Endothelial cell (in vitro differentiated cells): Measurements from ENCODE around the gene ZDHHC19. TPM values are rescaled to one million over a fixed set of nuclear protein-coding genes. Genes with fewer than 3 reads are reported as not detected.

ENCODE experiments used
- DNase-seq: peaks from one replicate; pipeline ENCODE4 v3.0.0; 2021; ENCODE audit warnings: low spot score
- H3K27ac Mint-ChIP-seq: one replicate; pipeline ENCODE4 v1.8.0; 2021; ENCODE audit warnings: mixed read lengths, inconsistent platforms; ENCODE audit not compliant: unreplicated experiment
- H3K27me3 Mint-ChIP-seq: one replicate; pipeline ENCODE4 v1.8.0; 2021; ENCODE audit warnings: mild to moderate bottlenecking, moderate library complexity, mixed read lengths, inconsistent platforms; ENCODE audit not compliant: unreplicated experiment
- H3K36me3 Mint-ChIP-seq: one replicate; pipeline ENCODE4 v1.8.0; 2021; ENCODE audit warnings: mild to moderate bottlenecking, low read depth, mixed read lengths, inconsistent platforms; ENCODE audit not compliant: unreplicated experiment
- H3K4me1 Mint-ChIP-seq: one replicate; pipeline ENCODE4 v1.8.0; 2021; ENCODE audit warnings: mild to moderate bottlenecking, mixed read lengths, inconsistent platforms; ENCODE audit not compliant: unreplicated experiment
- H3K4me3 Mint-ChIP-seq: one replicate; pipeline ENCODE4 v1.8.0; 2021; ENCODE audit warnings: mild to moderate bottlenecking, mixed read lengths, inconsistent platforms; ENCODE audit not compliant: unreplicated experiment
- H3K9me3 Mint-ChIP-seq: one replicate; pipeline ENCODE4 v1.8.0; 2021; ENCODE audit warnings: mixed read lengths, inconsistent platforms; ENCODE audit not compliant: unreplicated experiment
- CTCF ChIP-seq: fragments of 200-600 bp; sonication (generic); IDR thresholded peaks from one replicate; pipeline ENCODE4 v1.5.0; 2021; ENCODE audit warnings: antibody characterized with exemption; ENCODE audit not compliant: unreplicated experiment
- total RNA-seq: library from RNA; stranded (reverse); fragmentation: NEBNext Ultra II Directional; extraction: Animal tissue kit (Norgen Biotek cat#: 25700); gene quantifications from one replicate; pipeline ENCODE4 v1.2.1, GENCODE V29; 2021; ENCODE audit not compliant: unreplicated experiment

ZDHHC19 gene
- total RNA-seq, 1 donor from 2014 or later = 0.82 TPM

- Mint-ChIP-seq H3K27me3 (no peaks in the 10 kb centered on the region), H3K4me1 (no peaks in the 10 kb centered on the region), H3K4me3 (no peak overlapping the region), H3K36me3 (no peaks in the 10 kb centered on the region), H3K27ac (no peak overlapping the region), H3K9me3 (no peaks in the 10 kb centered on the region)
- no peak for DNase-seq
- TF ChIP-seq CTCF = no peak
Measured at GRCh38 chr3:196156160-196156559, 55.0 kb downstream of the ZDHHC19 start.

GRCh38 chr3:196150481-196150880, 60.7 kb downstream of the ZDHHC19 start:
- no peaks in the 10 kb centered on the region for H3K4me1 Mint-ChIP-seq
- no peak overlapping the region for H3K27ac Mint-ChIP-seq
- no peak for TF ChIP-seq CTCF
- H3K4me3 Mint-ChIP-seq = no peak overlapping the region
- H3K27me3 Mint-ChIP-seq = peaks cover 3% of the 10 kb centered on the region
- H3K36me3 Mint-ChIP-seq = no peaks in the 10 kb centered on the region
- no peak for DNase-seq
- no peaks in the 10 kb centered on the region for H3K9me3 Mint-ChIP-seq

- H3K4me3 Mint-ChIP-seq = no peak overlapping the region
- peaks cover 3% of the 10 kb centered on the region for H3K27me3 Mint-ChIP-seq
- H3K4me1 Mint-ChIP-seq = no peaks in the 10 kb centered on the region
- DNase-seq = no peak
- no peak for TF ChIP-seq CTCF
- H3K36me3 Mint-ChIP-seq = no peaks in the 10 kb centered on the region
- H3K27ac Mint-ChIP-seq = no peak overlapping the region
- no peaks in the 10 kb centered on the region for H3K9me3 Mint-ChIP-seq
Measured at GRCh38 chr3:196149831-196150301, 61.3 kb downstream of the ZDHHC19 start.

GRCh38 chr3:196149375-196149774, 61.8 kb downstream of the ZDHHC19 start:
- Mint-ChIP-seq H3K36me3 (no peaks in the 10 kb centered on the region), H3K4me1 (no peaks in the 10 kb centered on the region), H3K4me3 (no peak overlapping the region), H3K27me3 (peaks cover 4% of the 10 kb centered on the region), H3K27ac (no peak overlapping the region), H3K9me3 (no peaks in the 10 kb centered on the region)
- no peak for TF ChIP-seq CTCF
- no peak for DNase-seq

Other genes starting within 250 kb of the ZDHHC19 start
- gene TFRC, start 129.3 kb downstream of the ZDHHC19 start, total RNA-seq = 23.5 TPM
- not detected for gene SLC51A, start 5.1 kb upstream of the ZDHHC19 start, total RNA-seq
- 55.2 TPM for gene PCYT1A, start 76.3 kb upstream of the ZDHHC19 start, total RNA-seq
- 19.0 TPM for gene DYNLT2B, start 106.8 kb upstream of the ZDHHC19 start, total RNA-seq
- not detected for gene TM4SF19, start 127.0 kb upstream of the ZDHHC19 start, total RNA-seq
- 71.7 TPM for gene UBXN7, start 221.0 kb upstream of the ZDHHC19 start, total RNA-seq